ENCODE measurements around the gene TEX261. TPM values are rescaled to one million over a fixed set of nuclear protein-coding genes. Genes with fewer than 3 reads are reported as not detected.

TEX261 gene
- total and polyA plus RNA-seq, 2 experiments from 2014 or later = 5.7 to 17.5 TPM

DNA sequence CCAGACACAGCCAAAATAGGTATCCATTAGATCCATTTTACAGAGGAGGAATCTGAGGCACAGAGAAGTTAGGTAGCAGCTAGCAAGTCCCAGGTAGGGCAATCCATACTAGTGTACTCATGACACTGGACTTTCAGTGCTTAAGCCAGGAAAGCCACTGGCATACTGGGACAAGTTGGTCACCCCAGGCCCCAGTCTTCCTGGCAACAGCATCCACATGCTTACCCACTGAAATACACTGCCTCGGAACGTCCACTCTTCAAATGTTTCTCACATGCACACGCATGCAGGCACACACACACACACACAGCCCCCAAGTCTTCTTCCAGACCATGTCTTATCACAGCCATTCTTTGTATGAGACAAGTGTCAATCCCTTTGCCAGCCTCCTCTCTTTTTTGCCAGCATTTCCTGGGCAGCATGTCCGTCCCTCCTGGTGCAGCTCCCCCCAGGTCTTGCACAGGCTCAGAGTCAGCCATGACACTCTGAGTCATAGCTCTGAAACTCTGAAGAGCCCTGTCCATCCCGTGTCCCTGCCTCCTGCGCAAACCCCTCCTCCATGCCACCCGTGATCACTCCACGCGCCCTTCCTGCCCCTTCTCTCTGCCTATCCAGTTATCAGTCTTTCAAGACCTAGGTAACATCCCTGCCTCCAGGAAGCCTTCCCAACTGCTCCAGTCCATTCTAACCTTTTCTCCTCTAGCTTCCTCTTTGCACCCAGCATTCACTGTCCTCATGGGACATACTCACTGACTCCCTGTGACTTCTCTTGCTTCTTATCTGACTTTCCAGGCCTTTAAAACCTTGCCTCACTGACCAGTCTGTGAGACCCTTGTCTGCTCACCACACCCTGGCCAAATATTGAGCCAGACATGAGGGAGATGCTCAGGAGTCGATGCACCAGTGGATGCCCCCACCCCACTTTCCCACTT lies 10.9 kb upstream of the TEX261 start (continued):
- TF ChIP-seq, protein P1, sequence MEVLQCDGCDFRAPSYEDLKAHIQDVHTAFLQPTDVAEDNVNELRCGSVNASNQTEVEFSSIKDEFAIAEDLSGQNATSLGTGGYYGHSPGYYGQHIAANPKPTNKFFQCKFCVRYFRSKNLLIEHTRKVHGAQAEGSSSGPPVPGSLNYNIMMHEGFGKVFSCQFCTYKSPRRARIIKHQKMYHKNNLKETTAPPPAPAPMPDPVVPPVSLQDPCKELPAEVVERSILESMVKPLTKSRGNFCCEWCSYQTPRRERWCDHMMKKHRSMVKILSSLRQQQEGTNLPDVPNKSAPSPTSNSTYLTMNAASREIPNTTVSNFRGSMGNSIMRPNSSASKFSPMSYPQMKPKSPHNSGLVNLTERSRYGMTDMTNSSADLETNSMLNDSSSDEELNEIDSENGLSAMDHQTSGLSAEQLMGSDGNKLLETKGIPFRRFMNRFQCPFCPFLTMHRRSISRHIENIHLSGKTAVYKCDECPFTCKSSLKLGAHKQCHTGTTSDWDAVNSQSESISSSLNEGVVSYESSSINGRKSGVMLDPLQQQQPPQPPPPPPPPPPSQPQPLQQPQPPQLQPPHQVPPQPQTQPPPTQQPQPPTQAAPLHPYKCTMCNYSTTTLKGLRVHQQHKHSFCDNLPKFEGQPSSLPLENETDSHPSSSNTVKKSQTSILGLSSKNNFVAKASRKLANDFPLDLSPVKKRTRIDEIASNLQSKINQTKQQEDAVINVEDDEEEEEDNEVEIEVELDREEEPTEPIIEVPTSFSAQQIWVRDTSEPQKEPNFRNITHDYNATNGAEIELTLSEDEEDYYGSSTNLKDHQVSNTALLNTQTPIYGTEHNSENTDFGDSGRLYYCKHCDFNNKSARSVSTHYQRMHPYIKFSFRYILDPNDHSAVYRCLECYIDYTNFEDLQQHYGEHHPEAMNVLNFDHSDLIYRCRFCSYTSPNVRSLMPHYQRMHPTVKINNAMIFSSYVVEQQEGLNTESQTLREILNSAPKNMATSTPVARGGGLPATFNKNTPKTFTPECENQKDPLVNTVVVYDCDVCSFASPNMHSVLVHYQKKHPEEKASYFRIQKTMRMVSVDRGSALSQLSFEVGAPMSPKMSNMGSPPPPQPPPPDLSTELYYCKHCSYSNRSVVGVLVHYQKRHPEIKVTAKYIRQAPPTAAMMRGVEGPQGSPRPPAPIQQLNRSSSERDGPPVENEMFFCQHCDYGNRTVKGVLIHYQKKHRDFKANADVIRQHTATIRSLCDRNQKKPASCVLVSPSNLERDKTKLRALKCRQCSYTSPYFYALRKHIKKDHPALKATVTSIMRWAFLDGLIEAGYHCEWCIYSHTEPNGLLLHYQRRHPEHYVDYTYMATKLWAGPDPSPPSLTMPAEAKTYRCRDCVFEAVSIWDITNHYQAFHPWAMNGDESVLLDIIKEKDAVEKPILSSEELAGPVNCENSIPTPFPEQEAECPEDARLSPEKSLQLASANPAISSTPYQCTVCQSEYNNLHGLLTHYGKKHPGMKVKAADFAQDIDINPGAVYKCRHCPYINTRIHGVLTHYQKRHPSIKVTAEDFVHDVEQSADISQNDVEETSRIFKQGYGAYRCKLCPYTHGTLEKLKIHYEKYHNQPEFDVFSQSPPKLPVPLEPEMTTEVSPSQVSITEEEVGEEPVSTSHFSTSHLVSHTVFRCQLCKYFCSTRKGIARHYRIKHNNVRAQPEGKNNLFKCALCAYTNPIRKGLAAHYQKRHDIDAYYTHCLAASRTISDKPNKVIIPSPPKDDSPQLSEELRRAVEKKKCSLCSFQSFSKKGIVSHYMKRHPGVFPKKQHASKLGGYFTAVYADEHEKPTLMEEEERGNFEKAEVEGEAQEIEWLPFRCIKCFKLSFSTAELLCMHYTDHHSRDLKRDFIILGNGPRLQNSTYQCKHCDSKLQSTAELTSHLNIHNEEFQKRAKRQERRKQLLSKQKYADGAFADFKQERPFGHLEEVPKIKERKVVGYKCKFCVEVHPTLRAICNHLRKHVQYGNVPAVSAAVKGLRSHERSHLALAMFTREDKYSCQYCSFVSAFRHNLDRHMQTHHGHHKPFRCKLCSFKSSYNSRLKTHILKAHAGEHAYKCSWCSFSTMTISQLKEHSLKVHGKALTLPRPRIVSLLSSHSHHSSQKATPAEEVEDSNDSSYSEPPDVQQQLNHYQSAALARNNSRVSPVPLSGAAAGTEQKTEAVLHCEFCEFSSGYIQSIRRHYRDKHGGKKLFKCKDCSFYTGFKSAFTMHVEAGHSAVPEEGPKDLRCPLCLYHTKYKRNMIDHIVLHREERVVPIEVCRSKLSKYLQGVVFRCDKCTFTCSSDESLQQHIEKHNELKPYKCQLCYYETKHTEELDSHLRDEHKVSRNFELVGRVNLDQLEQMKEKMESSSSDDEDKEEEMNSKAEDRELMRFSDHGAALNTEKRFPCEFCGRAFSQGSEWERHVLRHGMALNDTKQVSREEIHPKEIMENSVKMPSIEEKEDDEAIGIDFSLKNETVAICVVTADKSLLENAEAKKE (CRISPR knock-in tag; IDR thresholded peaks at IDR 0.05) = no peak
- TF ChIP-seq JUNB (IDR thresholded peaks at IDR 0.05; ENCODE audit: unreplicated experiment) (no peak), CREB1 (CRISPR knock-in tag; IDR thresholded peaks at IDR 0.05; ENCODE audit: low read depth) (no peak), POLR2AphosphoS5 (IDR thresholded peaks at IDR 0.05; ENCODE audit: low read depth) (no peak), ZNF114 (CRISPR knock-in tag; IDR thresholded peaks at IDR 0.05) (no peak), ZNF331 (CRISPR knock-in tag; IDR thresholded peaks at IDR 0.05; ENCODE audit: low read depth) (no peak)
- TF ChIP-seq, protein P2, sequence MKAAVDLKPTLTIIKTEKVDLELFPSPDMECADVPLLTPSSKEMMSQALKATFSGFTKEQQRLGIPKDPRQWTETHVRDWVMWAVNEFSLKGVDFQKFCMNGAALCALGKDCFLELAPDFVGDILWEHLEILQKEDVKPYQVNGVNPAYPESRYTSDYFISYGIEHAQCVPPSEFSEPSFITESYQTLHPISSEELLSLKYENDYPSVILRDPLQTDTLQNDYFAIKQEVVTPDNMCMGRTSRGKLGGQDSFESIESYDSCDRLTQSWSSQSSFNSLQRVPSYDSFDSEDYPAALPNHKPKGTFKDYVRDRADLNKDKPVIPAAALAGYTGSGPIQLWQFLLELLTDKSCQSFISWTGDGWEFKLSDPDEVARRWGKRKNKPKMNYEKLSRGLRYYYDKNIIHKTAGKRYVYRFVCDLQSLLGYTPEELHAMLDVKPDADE (IDR thresholded peaks at IDR 0.05) = no peak
- TF ChIP-seq, protein P3, sequence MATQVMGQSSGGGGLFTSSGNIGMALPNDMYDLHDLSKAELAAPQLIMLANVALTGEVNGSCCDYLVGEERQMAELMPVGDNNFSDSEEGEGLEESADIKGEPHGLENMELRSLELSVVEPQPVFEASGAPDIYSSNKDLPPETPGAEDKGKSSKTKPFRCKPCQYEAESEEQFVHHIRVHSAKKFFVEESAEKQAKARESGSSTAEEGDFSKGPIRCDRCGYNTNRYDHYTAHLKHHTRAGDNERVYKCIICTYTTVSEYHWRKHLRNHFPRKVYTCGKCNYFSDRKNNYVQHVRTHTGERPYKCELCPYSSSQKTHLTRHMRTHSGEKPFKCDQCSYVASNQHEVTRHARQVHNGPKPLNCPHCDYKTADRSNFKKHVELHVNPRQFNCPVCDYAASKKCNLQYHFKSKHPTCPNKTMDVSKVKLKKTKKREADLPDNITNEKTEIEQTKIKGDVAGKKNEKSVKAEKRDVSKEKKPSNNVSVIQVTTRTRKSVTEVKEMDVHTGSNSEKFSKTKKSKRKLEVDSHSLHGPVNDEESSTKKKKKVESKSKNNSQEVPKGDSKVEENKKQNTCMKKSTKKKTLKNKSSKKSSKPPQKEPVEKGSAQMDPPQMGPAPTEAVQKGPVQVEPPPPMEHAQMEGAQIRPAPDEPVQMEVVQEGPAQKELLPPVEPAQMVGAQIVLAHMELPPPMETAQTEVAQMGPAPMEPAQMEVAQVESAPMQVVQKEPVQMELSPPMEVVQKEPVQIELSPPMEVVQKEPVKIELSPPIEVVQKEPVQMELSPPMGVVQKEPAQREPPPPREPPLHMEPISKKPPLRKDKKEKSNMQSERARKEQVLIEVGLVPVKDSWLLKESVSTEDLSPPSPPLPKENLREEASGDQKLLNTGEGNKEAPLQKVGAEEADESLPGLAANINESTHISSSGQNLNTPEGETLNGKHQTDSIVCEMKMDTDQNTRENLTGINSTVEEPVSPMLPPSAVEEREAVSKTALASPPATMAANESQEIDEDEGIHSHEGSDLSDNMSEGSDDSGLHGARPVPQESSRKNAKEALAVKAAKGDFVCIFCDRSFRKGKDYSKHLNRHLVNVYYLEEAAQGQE (IDR thresholded peaks at IDR 0.05; ENCODE audit: unreplicated experiment) = no peak

Measured in GM23338 (cell line).